ENCODE results near the gene AHCTF1.

DNA sequence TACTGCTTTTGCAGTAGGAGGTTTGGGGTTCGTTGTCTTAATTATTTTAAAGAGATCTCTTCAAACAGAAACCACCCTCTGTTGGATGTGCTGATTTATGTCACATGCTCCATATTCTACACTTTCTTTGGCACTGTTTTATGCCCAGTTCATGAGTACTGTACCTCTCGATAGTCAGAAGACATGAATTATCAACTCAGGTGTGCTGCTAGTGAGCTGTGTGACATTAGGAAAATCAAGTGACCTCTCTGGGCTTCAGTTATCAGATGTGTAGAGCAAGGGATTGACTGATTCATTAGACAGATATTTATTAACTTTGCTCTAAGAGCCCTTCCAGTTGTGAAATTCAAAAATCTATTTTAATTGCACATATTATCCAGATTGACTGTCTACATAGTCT lies 2.1 kb upstream of the AHCTF1 start:
- TF ChIP-seq, protein P1, sequence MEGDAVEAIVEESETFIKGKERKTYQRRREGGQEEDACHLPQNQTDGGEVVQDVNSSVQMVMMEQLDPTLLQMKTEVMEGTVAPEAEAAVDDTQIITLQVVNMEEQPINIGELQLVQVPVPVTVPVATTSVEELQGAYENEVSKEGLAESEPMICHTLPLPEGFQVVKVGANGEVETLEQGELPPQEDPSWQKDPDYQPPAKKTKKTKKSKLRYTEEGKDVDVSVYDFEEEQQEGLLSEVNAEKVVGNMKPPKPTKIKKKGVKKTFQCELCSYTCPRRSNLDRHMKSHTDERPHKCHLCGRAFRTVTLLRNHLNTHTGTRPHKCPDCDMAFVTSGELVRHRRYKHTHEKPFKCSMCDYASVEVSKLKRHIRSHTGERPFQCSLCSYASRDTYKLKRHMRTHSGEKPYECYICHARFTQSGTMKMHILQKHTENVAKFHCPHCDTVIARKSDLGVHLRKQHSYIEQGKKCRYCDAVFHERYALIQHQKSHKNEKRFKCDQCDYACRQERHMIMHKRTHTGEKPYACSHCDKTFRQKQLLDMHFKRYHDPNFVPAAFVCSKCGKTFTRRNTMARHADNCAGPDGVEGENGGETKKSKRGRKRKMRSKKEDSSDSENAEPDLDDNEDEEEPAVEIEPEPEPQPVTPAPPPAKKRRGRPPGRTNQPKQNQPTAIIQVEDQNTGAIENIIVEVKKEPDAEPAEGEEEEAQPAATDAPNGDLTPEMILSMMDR (IDR thresholded peaks at IDR 0.05): no peak
- no peak for TF ChIP-seq POLR2A (IDR thresholded peaks at IDR 0.05)

Measured in uterus (tissue), 2 donors.